CD4-positive, alpha-beta T cell treated with Interleukin-17A for 1 hour (primary cell): ENCODE data around the gene HPCAL1.
"Not testable (repeated sequence)": the region's sequence is repeated elsewhere in the genome, so short reads cannot be mapped to it uniquely, and the experiment has no call there.

Source experiments
- DNase-seq: peaks from one replicate; pipeline ENCODE4 v3.0.0-alpha.2; 2020

Gene HPCAL1

DNA sequence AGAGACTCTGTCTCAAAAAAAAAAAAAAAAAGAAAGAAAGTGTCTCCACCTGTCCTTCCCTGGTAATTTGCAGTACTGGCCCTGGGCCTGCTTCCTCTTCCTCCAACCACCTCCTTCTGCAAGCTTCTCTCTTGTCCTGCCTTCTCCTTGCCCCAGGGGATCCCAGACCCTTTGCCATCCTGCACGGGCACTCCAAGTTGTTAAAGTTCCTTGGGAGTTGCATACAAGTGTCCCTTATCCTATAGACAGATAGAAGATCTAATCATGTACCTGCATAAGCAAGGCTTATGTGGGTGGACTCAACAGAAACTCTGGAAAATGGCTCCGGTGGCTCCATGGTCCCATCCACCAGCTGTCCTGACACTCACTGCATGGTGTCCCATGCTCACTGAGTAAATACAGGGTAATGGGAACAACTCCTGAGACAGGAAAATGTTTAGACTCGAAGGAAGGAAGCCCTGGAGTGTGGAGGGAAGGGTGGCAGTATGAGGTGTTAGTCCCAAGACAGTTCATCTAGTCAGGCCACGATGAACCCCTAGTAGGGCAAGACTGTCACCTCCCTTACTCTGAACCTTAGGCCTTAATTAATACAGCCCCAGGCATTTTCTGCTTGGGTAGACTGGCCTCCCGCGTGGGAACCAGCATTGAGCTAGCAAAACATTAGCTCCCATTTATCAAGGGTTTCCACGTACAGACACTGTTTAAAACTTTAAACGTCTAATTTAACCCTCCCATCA is 128.3 kb downstream of the HPCAL1 start:
- no peak for DNase-seq

DNA sequence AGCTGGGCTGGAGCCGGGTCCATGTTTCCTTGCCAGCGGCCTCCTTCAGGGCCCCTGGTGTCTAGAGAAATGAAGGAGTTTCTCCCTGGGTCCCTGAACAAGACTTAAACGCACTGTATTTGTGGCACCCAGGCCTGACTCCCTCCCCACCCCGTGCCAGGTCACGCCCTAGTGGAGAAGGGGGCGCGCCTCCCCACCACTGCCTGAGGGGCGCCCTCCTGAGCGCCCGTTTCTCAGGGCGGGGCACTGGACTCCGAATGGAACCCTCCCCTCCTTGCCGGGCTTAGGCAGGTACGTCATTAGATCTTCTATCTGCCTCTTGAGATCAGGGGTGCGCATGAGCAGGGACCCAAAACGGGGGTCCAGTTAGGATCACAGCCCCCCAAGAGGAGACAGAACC is 129.1 kb downstream of the HPCAL1 start:
- no peak for DNase-seq

DNA sequence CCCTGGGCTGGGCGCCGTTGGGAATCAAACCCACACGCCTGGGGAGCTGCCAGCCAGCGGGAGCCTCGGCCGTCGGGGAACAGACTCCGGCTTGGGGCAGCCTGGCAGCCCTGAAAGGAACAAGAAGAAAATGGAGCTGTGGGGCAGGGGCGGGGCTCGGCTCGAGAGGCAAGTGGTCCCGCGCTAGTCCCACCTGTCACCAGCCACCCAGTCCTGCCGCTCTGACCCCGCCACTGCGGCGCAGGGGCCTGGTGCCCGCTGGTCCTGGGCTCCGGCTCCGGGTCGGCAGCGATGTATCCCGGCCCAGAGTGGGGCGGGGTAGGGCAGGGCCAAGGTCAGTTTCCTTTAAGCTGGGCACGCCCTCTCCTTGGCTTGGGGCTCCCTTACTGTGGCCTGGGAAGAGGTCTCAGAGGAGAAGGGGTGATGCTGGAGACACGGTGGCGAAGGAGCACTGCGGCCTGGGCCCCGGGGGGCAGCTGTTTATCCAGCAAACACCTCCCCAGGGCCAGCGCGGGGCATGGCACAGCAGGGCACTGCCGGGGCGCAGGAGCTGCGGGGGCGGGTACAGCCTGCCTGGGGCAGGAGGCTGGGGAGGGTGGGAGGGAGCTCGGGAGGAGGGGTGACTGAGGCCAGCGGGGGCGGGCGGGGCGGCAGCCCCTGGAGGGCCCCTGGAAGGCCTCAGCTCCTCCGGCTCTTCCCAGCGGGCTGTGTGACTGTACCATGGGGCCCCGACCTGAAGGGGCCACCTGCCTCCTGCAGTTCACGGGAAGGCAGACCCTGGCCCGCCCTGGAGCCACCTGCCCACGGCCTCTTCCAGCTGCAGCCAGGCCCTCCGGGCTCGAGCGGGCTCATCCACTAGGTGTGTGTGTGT is 129.8 kb downstream of the HPCAL1 start:
- DNase-seq, result no peak

DNA sequence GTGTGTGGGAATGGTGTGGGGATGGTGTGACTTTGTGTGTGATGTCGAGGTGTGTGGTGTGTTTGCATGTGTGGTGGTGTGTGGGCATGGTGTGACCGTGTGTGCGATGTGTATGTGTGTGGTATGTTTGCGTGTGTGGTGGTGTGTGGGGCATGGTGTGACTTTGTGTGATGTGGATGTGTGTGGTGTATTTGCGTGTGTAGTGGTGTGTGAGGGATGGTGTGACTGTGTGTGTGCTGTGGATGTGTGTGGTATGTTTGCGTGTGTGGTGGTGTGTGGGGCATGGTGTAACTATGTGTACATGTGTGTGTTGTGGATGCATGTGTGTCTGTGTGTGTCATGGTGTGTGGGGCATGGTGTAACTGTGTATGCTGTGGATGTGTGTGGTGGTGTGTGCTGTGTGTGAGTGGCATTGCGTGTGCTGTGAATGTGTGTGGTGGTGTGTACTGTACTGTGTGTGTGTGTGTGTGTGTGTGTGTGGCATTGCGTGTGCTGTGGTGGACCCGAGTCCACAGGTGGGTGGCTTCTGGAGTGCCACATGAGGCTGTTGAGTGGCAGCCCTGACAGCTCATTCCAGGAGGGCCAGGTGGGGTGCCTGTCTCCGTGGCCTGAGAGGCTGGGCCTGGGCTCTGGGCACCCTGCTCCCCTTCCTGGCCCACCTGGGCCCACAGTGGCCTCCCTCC is 130.7 kb downstream of the HPCAL1 start:
- DNase-seq, result no peak

DNA sequence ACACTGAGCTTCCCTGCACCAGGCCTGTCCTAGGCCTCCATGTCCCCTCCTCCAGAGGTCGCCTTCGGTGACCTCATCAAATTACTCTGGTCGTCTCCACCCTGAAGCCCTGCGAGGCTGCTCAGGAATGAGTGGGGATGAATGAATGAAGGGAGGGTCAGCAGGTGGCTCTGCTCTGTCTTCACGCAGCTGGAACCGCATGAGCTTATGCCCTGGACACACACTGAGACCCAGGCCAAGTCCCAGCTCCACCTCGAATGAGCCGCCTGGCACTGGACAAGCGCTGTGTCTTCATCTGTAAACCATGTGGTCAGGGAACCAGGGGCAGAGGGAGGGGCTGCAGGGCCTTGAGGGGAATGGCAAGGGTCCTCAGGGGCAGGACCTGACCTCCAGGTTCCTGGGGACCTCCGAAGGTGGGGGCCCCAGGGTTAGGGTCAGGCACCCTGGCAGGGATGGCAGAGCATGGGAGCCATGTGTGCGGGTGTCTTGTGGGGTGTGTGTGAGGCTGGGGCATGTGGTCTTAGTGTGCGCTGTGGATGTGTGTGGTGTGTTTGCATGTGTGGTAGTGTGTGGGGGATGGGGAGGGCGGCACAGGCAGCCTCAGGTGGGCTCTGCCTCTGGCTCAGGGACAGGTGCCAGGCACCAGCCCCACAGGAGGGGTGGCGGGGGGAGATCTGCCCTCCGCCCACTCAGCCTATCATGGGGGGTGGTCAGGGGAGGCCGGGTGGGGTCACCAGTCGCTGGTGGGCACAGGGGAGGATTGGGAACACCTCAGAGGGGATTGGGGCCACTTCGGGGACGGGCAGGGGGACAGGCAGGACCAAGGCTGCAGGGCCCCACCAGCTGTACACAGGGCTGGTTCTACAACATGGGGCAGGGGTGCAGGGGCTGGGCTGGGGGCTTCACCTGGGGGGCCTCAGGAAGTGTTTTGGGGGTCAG is 131.5 kb downstream of the HPCAL1 start:
- DNase-seq, result no peak

DNA sequence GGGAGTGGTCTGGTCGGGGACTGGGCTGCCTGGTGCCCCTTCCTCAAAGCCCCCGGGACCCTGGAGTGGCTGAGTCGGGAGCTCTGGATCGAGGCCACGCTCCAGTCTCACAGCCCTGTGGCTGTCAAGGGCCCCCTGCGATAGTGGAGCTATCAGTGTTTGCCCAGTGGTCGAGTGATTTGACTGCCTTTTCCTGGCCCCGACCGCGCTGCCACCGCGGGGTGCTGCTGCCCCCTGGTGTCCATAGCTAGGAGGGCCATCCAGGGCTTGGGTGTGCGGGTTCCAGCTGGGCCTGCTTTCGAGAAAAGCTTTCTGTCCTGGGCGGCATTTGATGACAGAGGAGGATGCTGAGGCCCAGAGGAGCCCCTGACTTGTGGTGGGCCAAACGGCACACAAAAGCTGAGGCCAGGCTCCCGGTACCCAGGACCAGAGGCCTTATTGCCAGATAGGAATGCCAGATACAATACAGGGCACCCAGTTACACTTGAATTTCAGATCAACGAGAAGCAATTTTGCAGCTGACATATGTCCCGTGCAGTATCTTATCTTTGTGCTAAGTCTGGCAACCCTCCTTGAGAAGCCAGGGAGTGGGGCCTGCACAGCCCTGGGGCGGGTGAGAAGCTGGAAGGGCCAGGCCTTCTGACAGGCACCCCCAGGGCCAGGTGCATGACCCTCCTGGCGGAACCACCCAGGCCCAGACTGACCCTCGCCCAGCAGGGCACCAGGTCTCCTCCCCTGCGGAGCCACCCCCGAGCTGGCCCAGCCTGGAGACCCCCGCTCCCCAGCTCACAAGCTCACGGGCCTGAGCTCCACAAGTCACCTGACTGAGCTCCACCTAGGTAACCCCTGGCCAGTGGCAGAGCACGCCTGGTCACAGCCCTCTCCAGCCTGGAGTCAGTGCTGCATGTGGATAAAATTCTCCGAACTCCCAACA is 132.4 kb downstream of the HPCAL1 start:
- DNase-seq, result peak; percentile 79

DNA sequence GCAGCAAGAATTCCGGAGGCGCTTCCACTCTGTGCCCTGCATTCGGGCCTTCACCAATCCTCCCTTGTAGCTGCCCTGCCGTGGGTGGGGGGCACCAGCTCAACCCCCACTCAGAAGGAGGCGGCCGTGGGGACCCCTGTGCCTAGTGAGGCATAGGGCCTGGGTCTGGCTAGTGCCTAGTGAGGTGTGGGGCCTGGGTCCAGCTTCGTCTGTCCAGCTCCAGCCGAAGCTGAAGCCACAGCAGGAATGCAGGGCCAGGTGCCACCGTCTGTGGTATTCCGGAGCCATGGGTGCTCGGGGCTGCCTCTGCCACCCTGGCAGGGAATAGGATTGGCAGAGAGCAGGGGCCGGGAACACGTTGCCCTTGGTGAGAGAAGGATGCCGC is 133.1 kb downstream of the HPCAL1 start:
- DNase-seq, result no peak

DNA sequence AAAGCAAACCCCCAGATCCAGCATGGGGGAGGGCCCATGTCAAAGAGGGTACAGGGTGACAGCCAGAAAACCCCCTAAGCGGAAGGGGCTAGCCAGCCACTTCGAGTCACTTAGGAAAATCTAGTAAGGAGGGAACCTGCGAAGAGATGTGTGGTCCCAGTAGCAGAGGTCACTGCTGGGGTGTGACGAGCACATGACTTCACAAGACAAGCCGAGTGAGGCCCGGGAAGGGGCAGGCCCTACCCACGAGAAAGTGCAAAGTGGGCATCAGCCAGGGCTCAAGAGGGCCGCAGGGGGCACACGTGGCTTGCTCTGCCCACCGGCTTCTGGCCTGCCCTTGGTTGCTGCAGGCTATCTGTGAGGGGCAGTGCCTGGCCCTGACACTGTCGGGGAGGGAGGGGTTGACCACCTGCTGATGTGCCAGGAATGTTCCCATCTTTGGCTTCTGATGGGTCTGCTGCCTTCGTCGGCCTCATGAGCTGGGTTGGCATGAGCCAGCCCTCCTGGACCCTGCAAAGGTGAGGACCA is 133.9 kb downstream of the HPCAL1 start:
- no peak for DNase-seq

DNA sequence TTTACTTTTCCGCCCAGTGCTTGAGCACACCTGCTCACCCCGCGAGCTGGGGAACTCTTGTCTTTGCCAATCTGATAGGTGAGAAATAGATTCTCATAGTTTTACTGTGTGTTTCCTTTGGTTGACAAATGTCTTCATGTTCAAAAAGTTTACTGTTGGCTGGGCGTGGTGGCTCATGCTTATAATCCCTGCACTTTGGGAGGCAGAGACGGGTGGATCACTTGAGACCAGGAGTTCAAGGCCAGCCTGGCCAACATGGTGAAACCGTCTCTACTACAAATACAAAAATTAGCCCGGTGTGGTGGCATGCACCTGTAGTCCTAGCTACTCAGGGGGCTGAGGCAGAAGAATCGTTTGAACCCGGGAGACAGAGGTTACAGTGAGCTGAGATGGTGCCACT is 135.1 kb downstream of the HPCAL1 start:
- DNase-seq, result no peak

DNA sequence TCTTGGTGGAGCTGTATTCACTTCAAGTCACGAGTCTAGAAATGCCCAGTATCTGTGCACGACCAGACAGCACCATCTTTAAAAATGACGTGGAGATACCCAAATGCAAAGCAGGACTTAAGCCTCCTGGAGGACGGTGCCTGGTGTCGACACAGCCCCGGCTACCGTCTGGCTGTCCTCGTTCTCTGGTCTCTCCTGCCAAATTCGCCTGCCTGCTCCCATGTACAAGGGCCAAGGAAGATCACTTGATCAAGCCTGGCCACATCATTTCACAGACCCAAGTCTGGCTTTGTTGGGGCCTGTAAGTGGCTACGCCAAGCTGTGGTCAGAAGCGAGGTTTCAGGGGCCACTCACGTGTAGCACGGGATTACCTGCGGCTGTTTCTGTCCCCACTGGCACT is 136.0 kb downstream of the HPCAL1 start:
- DNase-seq, result no peak

DNA sequence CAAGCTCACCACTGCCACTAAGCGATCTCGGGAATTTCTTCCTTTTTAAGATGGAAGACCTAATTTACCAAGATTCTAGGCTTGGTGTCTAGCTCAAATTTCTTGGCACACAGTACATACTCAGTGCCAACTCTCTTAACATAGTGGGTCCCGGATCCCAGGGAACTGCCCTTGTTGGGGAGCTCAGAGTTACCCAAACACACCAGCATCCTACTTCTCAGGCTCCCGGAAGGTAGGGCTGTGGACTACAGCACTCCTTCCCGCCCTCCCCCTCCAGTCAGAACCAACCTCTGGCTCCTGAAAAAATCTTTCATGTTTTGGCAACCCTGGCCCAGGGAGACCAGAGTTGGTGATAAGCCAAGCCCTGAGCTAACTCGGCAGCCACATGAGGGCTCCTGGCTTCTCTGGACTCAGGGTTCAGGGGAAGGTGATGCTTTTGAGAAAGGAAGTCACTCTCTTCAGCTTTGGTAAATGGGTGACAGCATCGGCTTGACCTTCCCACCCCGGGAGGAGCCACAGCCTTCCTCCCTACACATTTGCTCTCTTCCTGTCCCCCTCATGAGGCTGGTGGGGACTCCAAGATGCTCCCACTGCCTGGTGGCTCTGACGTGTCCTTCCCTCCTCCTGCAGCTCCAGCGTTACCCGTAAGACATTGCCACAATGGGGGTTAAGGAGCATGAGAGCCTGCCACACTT is 136.6 kb downstream of the HPCAL1 start:
- DNase-seq, result no peak

DNA sequence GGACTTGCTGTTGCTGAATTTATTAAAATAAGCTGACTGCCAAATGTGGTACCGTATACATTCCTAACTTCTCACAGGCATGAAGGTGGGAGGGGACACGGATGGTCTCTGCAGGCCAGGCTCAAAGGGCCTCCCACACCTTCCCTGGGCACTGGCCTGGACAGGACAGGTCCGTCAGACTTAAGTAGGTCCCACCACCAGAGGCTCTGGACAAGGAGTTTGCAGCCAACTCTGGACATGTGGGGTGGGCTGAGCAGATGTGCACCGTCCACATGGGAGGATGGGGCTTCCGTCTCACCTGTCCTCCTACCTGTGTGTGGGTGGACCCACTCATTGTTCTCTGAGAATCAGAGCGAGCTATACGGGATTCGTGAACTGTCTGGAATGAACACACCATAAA is 137.3 kb downstream of the HPCAL1 start:
- DNase-seq, result no peak

DNA sequence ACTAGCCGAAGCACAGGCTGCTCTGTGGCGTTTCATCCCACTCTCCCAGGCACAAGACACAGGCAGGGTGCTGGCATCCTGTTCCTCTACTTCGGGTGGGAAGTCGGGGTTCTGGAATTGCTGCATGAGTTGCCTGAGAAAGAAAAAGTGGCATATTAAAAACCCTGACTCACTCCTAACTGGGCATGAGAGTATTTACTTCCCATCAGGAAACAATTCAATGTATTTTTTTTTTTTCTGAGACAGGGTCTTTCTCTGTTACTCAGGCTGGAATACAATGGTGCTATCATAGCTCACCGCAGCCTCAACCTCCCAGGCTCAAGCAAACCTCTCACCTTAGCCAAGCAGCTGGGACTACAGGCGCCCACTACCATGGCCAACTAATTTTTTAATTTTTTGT is 138.0 kb downstream of the HPCAL1 start:
- DNase-seq, result no peak

DNA sequence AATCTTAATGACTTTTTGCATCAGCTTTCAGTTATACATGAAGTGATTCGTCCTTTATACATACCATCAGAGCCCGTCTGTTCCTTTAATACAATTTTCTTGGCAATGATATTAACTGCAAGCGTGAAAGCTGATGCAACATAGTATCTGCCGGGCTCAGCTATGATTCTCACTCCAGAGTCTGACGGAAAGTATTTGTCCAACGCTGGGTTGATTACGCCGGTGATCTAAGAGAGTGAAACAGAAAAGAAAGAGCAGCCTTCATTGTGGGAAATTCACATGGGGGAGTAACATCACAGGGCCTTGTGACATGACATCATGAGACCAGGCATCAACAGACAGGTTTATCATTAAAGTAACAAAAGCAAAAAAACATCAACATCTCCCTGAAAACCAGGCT is 139.2 kb downstream of the HPCAL1 start:
- no peak for DNase-seq

DNA sequence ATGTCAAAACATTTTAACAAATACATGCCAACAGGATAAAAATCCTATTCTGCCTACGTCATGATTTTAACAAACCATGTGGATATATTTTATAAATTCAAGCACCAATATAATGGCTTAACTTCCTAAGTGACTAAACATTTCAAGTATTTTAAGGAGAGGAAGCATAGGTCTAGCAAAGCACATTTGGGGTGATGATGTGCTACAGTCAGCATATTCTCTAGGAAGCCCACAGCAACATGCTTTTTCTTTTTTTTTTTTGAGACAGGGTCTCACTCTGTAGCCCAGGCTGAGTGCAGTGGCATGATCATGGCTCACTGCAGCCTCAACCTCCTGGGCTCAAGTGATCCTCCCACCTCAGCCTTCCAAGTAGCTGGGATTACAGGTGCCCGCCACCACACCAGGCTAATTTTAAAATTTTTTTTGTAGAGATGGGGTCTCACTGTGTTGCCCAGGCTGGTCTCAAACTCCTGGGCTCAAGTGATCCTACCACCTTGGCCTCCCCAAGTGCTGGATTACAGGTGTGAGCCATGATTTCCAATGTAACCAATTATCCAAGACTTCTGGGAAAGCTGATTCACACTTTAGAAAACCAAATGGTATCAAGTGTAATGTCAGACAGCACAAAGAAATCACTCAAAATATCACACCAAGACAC is 139.9 kb downstream of the HPCAL1 start:
- not testable (repeated sequence) for DNase-seq

DNA sequence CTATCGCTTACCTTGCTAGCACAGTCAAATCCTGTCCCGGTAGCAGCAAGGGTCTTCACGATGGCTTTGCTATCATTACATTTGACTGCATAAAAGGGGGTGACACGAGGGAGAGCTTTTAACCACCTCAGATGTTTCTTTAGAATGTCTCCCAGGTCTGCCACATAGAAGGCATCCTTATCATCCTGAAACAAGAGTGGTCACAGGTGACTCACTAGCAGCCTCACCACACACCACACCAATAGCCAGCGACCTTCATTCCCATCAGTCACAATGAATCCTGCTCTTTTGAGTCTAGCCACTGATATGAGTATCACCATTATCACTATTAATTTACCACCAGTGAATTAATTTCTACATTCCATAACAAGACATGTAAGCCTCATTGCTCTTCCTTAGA is 141.8 kb downstream of the HPCAL1 start:
- no peak for DNase-seq

DNA sequence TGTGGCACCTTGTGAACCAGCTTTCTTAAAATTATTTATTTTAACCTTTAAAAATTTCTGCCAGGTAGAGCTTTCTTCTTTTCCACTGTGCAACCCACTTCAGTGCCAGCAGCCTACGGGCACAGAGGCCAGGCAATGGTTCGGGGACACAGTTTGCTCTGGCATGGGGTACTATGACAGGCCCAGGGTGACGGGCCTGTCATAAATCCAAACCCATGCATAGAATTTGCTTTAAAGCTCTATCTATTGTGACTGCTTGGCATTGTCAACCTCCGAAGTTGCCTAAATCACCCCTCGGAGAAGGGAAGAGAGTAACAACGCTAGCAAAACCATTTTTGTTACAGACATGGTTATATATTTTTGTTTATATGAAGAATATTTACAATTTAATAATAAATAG is 143.9 kb downstream of the HPCAL1 start:
- DNase-seq, result no peak

DNA sequence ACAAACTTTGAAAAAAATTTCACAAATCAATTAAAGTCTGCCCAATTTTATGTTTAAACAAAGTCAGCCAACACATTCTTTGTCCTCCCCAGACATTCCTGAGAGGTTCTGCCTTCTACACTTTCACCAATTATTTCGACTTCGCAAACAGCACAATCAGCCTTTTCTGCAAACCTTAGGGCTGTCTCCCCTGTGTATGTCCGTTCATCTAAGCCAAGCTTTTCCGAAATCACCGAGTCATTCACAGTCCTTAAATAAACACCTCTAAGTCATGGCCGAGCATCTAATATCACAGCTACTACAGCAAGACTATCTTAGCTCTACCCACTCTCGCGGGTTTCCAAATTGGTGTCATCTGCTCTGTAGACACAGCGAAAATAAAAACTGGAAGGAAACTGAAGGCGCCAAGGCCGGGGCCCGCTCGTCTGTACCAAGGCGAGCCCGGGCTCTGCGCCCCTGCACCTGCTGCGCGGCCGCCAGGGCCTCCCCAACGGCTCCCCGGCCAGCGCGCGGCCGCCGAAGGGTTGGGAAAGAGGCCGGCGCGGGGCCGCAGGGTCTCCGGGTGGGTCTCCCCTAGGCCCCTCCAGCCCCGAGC is 144.7 kb downstream of the HPCAL1 start:
- DNase-seq, result peak; percentile 50

DNA sequence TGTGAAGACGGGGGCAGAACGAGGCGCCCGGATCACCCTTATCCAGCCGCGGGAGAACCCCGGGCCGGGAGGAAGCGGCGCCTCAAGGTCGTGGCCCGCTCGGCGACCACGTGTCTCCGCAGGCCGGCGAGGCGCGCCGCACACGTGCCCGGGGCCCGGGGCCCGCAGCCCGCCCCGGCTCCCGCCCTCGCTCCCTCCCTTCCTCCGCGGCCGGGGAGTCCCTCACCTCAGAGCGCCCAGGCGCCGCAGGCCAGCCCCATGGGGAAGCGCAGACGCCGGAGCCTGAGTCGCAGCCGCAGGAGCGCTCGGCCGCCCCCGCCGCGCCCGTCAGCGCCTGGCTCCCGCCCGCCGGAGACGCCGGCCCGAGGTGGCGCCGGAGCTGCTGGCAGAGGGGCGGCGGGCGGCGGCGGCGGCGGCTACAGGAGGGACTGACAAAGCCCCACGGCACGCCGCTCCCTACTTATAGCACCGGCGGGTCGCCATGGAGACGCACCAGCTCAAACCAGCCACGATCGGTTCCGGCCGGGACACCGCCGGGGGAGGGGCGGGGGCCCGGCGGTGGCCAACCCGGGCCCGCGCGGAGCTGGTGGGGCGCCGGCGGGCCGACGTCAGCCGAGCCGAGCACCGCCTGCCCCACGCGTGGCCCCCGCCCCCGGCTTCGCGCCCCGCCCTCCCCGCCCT is 145.3 kb downstream of the HPCAL1 start, which contains the start of gene ODC1:
ODC1 (minus strand) TSS at position 433 of the 681 bp plus-strand sequence. CDS start 3,295 bp downstream, outside the sequence.
- peak; percentile 98 for DNase-seq
